GM12878 (cell line): Measurements from ENCODE around the gene KANTR. TPM values are rescaled to one million over a fixed set of nuclear protein-coding genes. Genes with fewer than 3 reads are reported as not detected.
A peak's percentile ranks its signal among the peaks of the same experiment; 100 is the strongest.

Experiments used
- ATAC-seq: fragments of 200-7000 bp; cut with Tn5 transposase; 3 replicates; pipeline ENCODE4 v1.9.1; 2020; ENCODE audit warnings: mild to moderate bottlenecking, moderate library complexity
- BruUV-seq: library from RNA; stranded (reverse); fragments of 400-500 nt; replicated peaks from 2 replicates; lab custom pipeline; 2021; lab: Mats Ljungman, UMichigan
- CTCF ChIA-PET: fragments of 300-600 bp; sonication (Branson Sonifier 250); formaldehyde crosslinking; extraction: SDS; loops from one replicate; lab custom pipeline; 2021; ENCODE audit warnings: inconsistent platforms; lab: Yijun Ruan, JAX
- POLR2A ChIA-PET: fragments of 350-600 bp; formaldehyde crosslinking; extraction: SDS; loops from one replicate; lab custom pipeline; 2021; ENCODE audit warnings: inconsistent platforms; lab: Charles Lee
- RAD21 ChIA-PET: fragments of 300-600 bp; sonication (Branson Sonifier 250); formaldehyde crosslinking; loops from one replicate; lab custom pipeline; 2023; ENCODE audit warnings: antibody characterized with exemption; ENCODE audit not compliant: unreplicated experiment; lab: Charles Lee
- SMC1A ChIA-PET: fragments of 300-600 bp; sonication (Branson Sonifier 250); formaldehyde crosslinking; loops from one replicate; lab custom pipeline; 2023; ENCODE audit not compliant: unreplicated experiment, uncharacterized antibody; lab: Charles Lee
- DNase-seq: peaks from one replicate; pipeline ENCODE4 v3.0.0-alpha.2; 2011; ENCODE audit warnings: low read depth, low spot score
- FAIRE-seq: peaks from 3 replicates; lab custom pipeline; 2011; peaks lifted over from hg19 to GRCh38; lab: Jason Lieb, UNC
- H2AFZ ChIP-seq: 2 replicates; pipeline ENCODE4 v1.6.0; 2011; ENCODE audit warnings: low read depth, low read length, control low read depth; ENCODE audit not compliant: control insufficient read depth
- H3K27ac ChIP-seq: 2 replicates; pipeline ENCODE4 v1.5.1; 2011; ENCODE audit warnings: control low read depth; ENCODE audit not compliant: control insufficient read depth, insufficient read depth
- H3K27me3 ChIP-seq, 2 experiments: replicated peaks in 1 of 2; 2 replicates each; pipeline versions ENCODE4 v1.6.0 to v1.6.1; 2011; ENCODE audit warnings: low read length in 1 of 2; ENCODE audit not compliant: control insufficient read depth in 2 of 2, insufficient read depth in 2 of 2
- H3K36me3 ChIP-seq, 2 experiments: 2 replicates each; pipeline ENCODE4 v1.5.1; 2011; ENCODE audit warnings: low read length in 1 of 2; ENCODE audit not compliant: control insufficient read depth in 2 of 2, insufficient read depth in 2 of 2
- H3K4me1 ChIP-seq: 2 replicates; pipeline ENCODE4 v1.6.1; 2011; ENCODE audit warnings: mild to moderate bottlenecking, low read length, moderate library complexity, mixed read lengths; ENCODE audit not compliant: control insufficient read depth, insufficient read depth
- H3K4me2 ChIP-seq: 2 replicates; pipeline ENCODE4 v1.6.0; 2011; ENCODE audit warnings: control low read depth; ENCODE audit not compliant: control insufficient read depth, insufficient read depth
- H3K4me3 ChIP-seq: fragments of 200-600 bp; sonication (generic); 2 replicates; pipeline ENCODE4 v1.5.1; 2016
- H3K79me2 ChIP-seq: 2 replicates; pipeline ENCODE4 v1.6.0; 2011; ENCODE audit warnings: low read length; ENCODE audit not compliant: control insufficient read depth, insufficient read depth
- H3K9ac ChIP-seq: 2 replicates; pipeline ENCODE4 v1.8.0; 2011; ENCODE audit warnings: low read length, control low read depth, mixed read lengths; ENCODE audit not compliant: control insufficient read depth, insufficient read depth
- H3K9me3 ChIP-seq: replicated peaks from 3 replicates; pipeline ENCODE4 v1.5.1; 2011; ENCODE audit warnings: mild to moderate bottlenecking, low read length; ENCODE audit not compliant: control insufficient read depth, insufficient read depth
- H4K20me1 ChIP-seq: 2 replicates; pipeline ENCODE4 v1.6.0; 2011; ENCODE audit not compliant: control insufficient read depth, insufficient read depth
- BCL11A ChIP-seq: IDR thresholded peaks from 2 replicates; pipeline ENCODE4 v1.6.1; 2011; ENCODE audit warnings: low read depth, low read length
- BCL3 ChIP-seq: IDR thresholded peaks from 2 replicates; pipeline ENCODE4 v1.6.1; 2011; ENCODE audit warnings: borderline replicate concordance, low read depth, mild to moderate bottlenecking, moderate library complexity, low read length; ENCODE audit not compliant: insufficient read depth, poor library complexity, severe bottlenecking
- CBFB ChIP-seq: IDR thresholded peaks from 2 replicates; pipeline ENCODE4 v1.6.1; 2016; ENCODE audit warnings: antibody characterized with exemption, low read depth
- EGR1 ChIP-seq, 2 experiments: IDR thresholded peaks; 1 replicate in 1 of 2; 2 replicates in 1 of 2; pipeline ENCODE4 v1.6.1; 2011 to 2012; ENCODE audit warnings: low read depth in 2 of 2, low read length in 2 of 2, borderline replicate concordance in 1 of 2, mild to moderate bottlenecking in 1 of 2, moderate library complexity in 1 of 2
- FOXM1 ChIP-seq: IDR thresholded peaks from 2 replicates; pipeline ENCODE4 v1.6.1; 2012; ENCODE audit warnings: low read depth, mild to moderate bottlenecking, inconsistent platforms, low read length, moderate library complexity
- GATAD2B ChIP-seq: fragments of 450-650 bp; conservative IDR thresholded peaks from 2 replicates; pipeline ENCODE4 v1.6.1; 2017; ENCODE audit warnings: low read depth, mild to moderate bottlenecking, moderate library complexity
- MTA3 ChIP-seq: IDR thresholded peaks from 2 replicates; pipeline ENCODE4 v1.6.1; 2012; ENCODE audit warnings: low read length, inconsistent platforms, borderline replicate concordance
- RB1 ChIP-seq: fragments of 450-650 bp; formaldehyde crosslinking; IDR thresholded peaks from 2 replicates; pipeline ENCODE4 v1.6.1; 2017; ENCODE audit warnings: mild to moderate bottlenecking, borderline replicate concordance
- RUNX3 ChIP-seq: IDR thresholded peaks from 2 replicates; pipeline ENCODE4 v1.6.1; 2012; ENCODE audit warnings: low read length, inconsistent platforms
- SPI1 ChIP-seq: IDR thresholded peaks from 2 replicates; pipeline ENCODE4 v1.6.1; 2011; ENCODE audit warnings: low read depth, mild to moderate bottlenecking, low read length, moderate library complexity, borderline replicate concordance; ENCODE audit not compliant: insufficient read depth
- TAF1 ChIP-seq: IDR thresholded peaks from 2 replicates; pipeline ENCODE4 v1.6.1; 2011; ENCODE audit warnings: mild to moderate bottlenecking, low read depth, low read length, borderline replicate concordance
- TCF12 ChIP-seq: IDR thresholded peaks from 2 replicates; pipeline ENCODE4 v1.6.1; 2011; ENCODE audit warnings: low read depth, mild to moderate bottlenecking, low read length
- WGBS: methylation state at CpG from one replicate; pipeline ENCODE4 v1.1.6; 2016; ENCODE audit warnings: low lambda C conversion rate; ENCODE audit not compliant: insufficient replicate concordance, insufficient coverage; ENCODE audit errors: missing lambda C conversion rate; 5-methylcytosine and 5-hydroxymethylcytosine counted together
- in situ Hi-C: fragments of 300-500 bp; cut with MboI; formaldehyde crosslinking; loops from 9 replicates; pipeline ENCODE4 v1.14.3; 2018; ENCODE audit warnings: mixed read lengths
- intact Hi-C: fragments of 100-400 bp; cut with micrococcal nuclease; formaldehyde crosslinking; loops from one replicate; pipeline ENCODE4 v1.14.2; 2022; ENCODE audit not compliant: unreplicated experiment
- polyA plus RNA-seq, 11 experiments: library from polyadenylated mRNA; depleted of rRNA in 4 of 11; unstranded in 6 of 11; stranded (reverse) in 5 of 11; fragments of >200 nt; fragmentation: Nextera tagmentation in 4 of 11; fragmentation: Illumina TruSeq in 1 of 11; extraction: Ambion mirVana in 4 of 11; extraction: Trizol in 1 of 11; gene quantifications; 1 replicate in 1 of 11; 2 replicates in 10 of 11; pipeline versions ENCODE4 v1.2.1 to v1.2.3, GENCODE V29; 2011 to 2016; ENCODE audit warnings: inconsistent platforms in 2 of 11, missing spikeins in 2 of 11, low read depth in 1 of 11
- total RNA-seq, 4 experiments: library from RNA; depleted of rRNA in 3 of 4; stranded (reverse); fragments of >200 nt in 3 of 4; fragmentation: Illumina TruSeq in 1 of 4; extraction: Trizol in 1 of 4; gene quantifications; 2 replicates each; pipeline versions ENCODE4 v1.2.1 to v1.2.3, GENCODE V29; 2013 to 2021

KANTR gene
- total and polyA plus RNA-seq, 10 of the 15 experiments (the other 5 are each of a cell fraction or from before 2014, with no cell fraction given) = 1.00 to 14.8 (median 5.5) TPM

- TF ChIP-seq BCL3 = peak; percentile 72
- TF ChIP-seq EGR1 (IDR thresholded peaks at IDR 0.05; ENCODE audit: borderline replicate concordance in 1 of 2, low read depth in 2 of 2, low read length in 2 of 2) = no peak
- WGBS = 38% methylated on average over 5 of the region's 5 CpGs
Measured at GRCh38 chrX:53056292-53056691, 37.6 kb upstream of the KANTR start.

GRCh38 chrX:53065104-53065503 lies 28.8 kb upstream of the KANTR start:
- ChIA-PET RAD21 (no interaction called here), CTCF (no interaction called here), POLR2A (no interaction called here), SMC1A (no interaction called here)
- no peak for FAIRE-seq
- H3K4me1 ChIP-seq = no peaks in the 10 kb centered on the region
- H3K27ac ChIP-seq = no peak overlapping the region
- no peaks in the 10 kb centered on the region for H3K9me3 ChIP-seq
- no peak overlapping the region for H2AFZ ChIP-seq
- in situ Hi-C loops = no loop called here
- no peaks in the 10 kb centered on the region for H3K36me3 ChIP-seq
- ATAC-seq = no peak
- no peak overlapping the region for H3K9ac ChIP-seq
- H3K27me3 ChIP-seq = no peaks in the 10 kb centered on the region
- DNase-seq = no peak
- intact Hi-C loops = no loop called here
- H3K79me2 ChIP-seq = no peaks in the 10 kb centered on the region
- no peak overlapping the region for H3K4me3 ChIP-seq
- WGBS = 0% methylated on average over 1 of the region's 1 CpG
- no peak overlapping the region for H3K4me2 ChIP-seq
- BruUV-seq = no TSS peak
- TF ChIP-seq SPI1 (no peak), FOXM1 (no peak), TCF12 (no peak), RUNX3 (no peak), MTA3 (no peak), TAF1 (no peak), BCL11A (no peak), GATAD2B (no peak), RB1 (no peak), CBFB (no peak)
- H4K20me1 ChIP-seq = no peaks in the 10 kb centered on the region

More at GRCh38 chrX:53056292-53056691, 37.6 kb upstream of the KANTR start:
- no peaks in the 10 kb centered on the region for H3K9me3 ChIP-seq
- DNase-seq (no peak), ATAC-seq (no peak), FAIRE-seq (no peak)
- in situ Hi-C loops (no loop called here), intact Hi-C loops (no loop called here)
- no peaks in the 10 kb centered on the region for H4K20me1 ChIP-seq
- H3K4me2 ChIP-seq = no peak overlapping the region
- H3K9ac ChIP-seq = no peak overlapping the region
- H3K27me3 ChIP-seq = no peaks in the 10 kb centered on the region
- ChIA-PET RAD21 (no interaction called here), SMC1A (no interaction called here), POLR2A (no interaction called here), CTCF (no interaction called here)
- no peaks in the 10 kb centered on the region for H3K79me2 ChIP-seq
- H2AFZ ChIP-seq = no peak overlapping the region
- H3K4me1 ChIP-seq = no peaks in the 10 kb centered on the region
- BruUV-seq = no TSS peak
- no peaks in the 10 kb centered on the region for H3K36me3 ChIP-seq
- H3K27ac ChIP-seq = no peak overlapping the region
- no peak overlapping the region for H3K4me3 ChIP-seq
